Smooth muscle cell (in vitro differentiated cells): Measurements from ENCODE around the gene SLC49A3. TPM values are rescaled to one million over a fixed set of nuclear protein-coding genes. Genes with fewer than 3 reads are reported as not detected.

Experiments used
- DNase-seq: peaks from one replicate; lab custom pipeline; 2025; ENCODE audit not compliant: unreplicated experiment; lab: John Stamatoyannopoulos, UW
- H2AFZ ChIP-seq: fragments of 200-600 bp; sonication (generic); 2 replicates; pipeline ENCODE4 v1.6.0; 2016; ENCODE audit warnings: antibody characterized with exemption, low read depth, mild to moderate bottlenecking
- H3F3A ChIP-seq: fragments of 200-600 bp; sonication (generic); 2 replicates; pipeline ENCODE4 v1.6.0; 2017; ENCODE audit warnings: antibody characterized with exemption, low read depth
- H3K27ac ChIP-seq: fragments of 200-600 bp; sonication (generic); 2 replicates; pipeline ENCODE4 v1.5.1; 2016; ENCODE audit warnings: low read depth, mild to moderate bottlenecking
- H3K27me3 ChIP-seq: fragments of 200-600 bp; sonication (generic); 2 replicates; pipeline ENCODE4 v1.6.1; 2016; ENCODE audit warnings: low read depth, mild to moderate bottlenecking
- H3K36me3 ChIP-seq: fragments of 200-600 bp; sonication (generic); 2 replicates; pipeline ENCODE4 v1.5.1; 2016; ENCODE audit warnings: low read depth
- H3K4me1 ChIP-seq: fragments of 200-600 bp; sonication (generic); 2 replicates; pipeline ENCODE4 v1.5.1; 2016; ENCODE audit warnings: low read depth
- H3K4me2 ChIP-seq: fragments of 200-600 bp; sonication (generic); 2 replicates; pipeline ENCODE4 v1.6.0; 2016; ENCODE audit warnings: mild to moderate bottlenecking
- H3K4me3 ChIP-seq: fragments of 200-600 bp; sonication (generic); 2 replicates; pipeline ENCODE4 v1.5.1; 2016; ENCODE audit warnings: mild to moderate bottlenecking
- H3K79me2 ChIP-seq: fragments of 200-600 bp; sonication (generic); 2 replicates; pipeline ENCODE4 v1.6.0; 2016; ENCODE audit warnings: low read depth, mild to moderate bottlenecking
- H3K9ac ChIP-seq: fragments of 200-600 bp; sonication (generic); 2 replicates; pipeline ENCODE4 v1.6.0; 2016; ENCODE audit warnings: low read depth
- H3K9me3 ChIP-seq: fragments of 200-600 bp; sonication (generic); replicated peaks from 2 replicates; pipeline ENCODE4 v1.5.1; 2016; ENCODE audit warnings: low read depth
- H4K20me1 ChIP-seq: fragments of 200-600 bp; sonication (generic); 2 replicates; pipeline ENCODE4 v1.6.0; 2016; ENCODE audit warnings: low read depth
- WGBS: methylation state at CpG from one replicate; pipeline ENCODE4 v1.1.7; 2016; ENCODE audit warnings: low lambda C conversion rate; 5-methylcytosine and 5-hydroxymethylcytosine counted together
- polyA plus RNA-seq: library from polyadenylated mRNA; unstranded; fragments of >200 nt; fragmentation: Nextera tagmentation; extraction: Ambion mirVana; gene quantifications from 2 replicates; pipeline ENCODE4 v1.2.1, GENCODE V29; 2016
- total RNA-seq: library from RNA; depleted of rRNA; stranded (reverse); fragments of >200 nt; gene quantifications from 2 replicates; pipeline ENCODE4 v1.2.3, GENCODE V29; 2014
- TF ChIP-seq, protein P1 (sequence below): fragments of 200-600 bp; sonication (generic); IDR thresholded peaks from 2 replicates; pipeline ENCODE4 v1.5.1; 2017; ENCODE audit warnings: borderline replicate concordance, mild to moderate bottlenecking, antibody characterized with exemption; ENCODE audit not compliant: insufficient read depth, poor library complexity, severe bottlenecking

SLC49A3 gene
- total and polyA plus RNA-seq, 2 experiments from 2014 or later, result 26.4 to 40.2 TPM

DNA sequence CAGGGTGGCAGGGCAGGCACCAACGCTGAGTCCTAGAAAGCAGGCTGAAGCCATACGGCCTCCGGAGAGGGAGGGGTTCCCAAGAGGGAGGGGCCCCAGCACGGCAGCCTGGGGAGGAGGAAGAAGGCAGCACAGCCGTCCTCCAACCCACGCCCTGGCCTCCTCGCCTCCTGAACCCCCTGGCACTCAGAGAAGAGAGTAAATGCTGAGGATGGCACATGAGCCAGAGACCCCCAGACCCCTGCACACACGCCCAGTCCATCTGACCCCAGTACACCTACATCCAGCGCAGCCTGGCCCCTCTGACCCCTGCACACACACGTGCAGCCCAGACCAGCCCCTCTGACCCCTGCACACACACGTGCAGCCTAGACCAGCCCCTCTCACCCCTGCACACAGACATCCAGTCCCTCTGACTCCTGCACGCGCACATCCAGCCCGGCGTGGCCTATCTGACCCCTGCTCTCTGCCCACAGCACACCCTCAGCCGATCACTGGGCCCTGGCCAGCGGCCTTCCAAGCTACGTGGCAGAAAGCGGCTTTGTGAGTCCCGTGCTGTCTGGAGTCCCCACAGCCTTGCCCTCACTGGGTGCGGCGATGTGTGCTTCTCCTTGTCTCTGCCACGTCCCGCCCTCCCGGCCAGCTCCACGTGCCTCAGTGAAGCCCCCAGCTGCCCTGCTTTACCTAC, 33.3 kb downstream of the SLC49A3 start:
- H2AFZ ChIP-seq, result no peak overlapping the region
- no peaks in the 10 kb centered on the region for H3K4me1 ChIP-seq
- no peaks in the 10 kb centered on the region for H3K79me2 ChIP-seq
- H3K4me2 ChIP-seq, result no peak overlapping the region
- no peaks in the 10 kb centered on the region for H3K27me3 ChIP-seq
- no peak for DNase-seq
- H3K9ac ChIP-seq, result no peak overlapping the region
- TF ChIP-seq, protein P1, sequence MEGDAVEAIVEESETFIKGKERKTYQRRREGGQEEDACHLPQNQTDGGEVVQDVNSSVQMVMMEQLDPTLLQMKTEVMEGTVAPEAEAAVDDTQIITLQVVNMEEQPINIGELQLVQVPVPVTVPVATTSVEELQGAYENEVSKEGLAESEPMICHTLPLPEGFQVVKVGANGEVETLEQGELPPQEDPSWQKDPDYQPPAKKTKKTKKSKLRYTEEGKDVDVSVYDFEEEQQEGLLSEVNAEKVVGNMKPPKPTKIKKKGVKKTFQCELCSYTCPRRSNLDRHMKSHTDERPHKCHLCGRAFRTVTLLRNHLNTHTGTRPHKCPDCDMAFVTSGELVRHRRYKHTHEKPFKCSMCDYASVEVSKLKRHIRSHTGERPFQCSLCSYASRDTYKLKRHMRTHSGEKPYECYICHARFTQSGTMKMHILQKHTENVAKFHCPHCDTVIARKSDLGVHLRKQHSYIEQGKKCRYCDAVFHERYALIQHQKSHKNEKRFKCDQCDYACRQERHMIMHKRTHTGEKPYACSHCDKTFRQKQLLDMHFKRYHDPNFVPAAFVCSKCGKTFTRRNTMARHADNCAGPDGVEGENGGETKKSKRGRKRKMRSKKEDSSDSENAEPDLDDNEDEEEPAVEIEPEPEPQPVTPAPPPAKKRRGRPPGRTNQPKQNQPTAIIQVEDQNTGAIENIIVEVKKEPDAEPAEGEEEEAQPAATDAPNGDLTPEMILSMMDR, result no peak
- no peaks in the 10 kb centered on the region for H4K20me1 ChIP-seq
- 88% methylated on average over 25 of the region's 26 CpGs for WGBS
- no peaks in the 10 kb centered on the region for H3K36me3 ChIP-seq
- H3F3A ChIP-seq, result no peaks in the 10 kb centered on the region
- H3K4me3 ChIP-seq, result no peak overlapping the region
- no peaks in the 10 kb centered on the region for H3K9me3 ChIP-seq
- no peak overlapping the region for H3K27ac ChIP-seq

DNA sequence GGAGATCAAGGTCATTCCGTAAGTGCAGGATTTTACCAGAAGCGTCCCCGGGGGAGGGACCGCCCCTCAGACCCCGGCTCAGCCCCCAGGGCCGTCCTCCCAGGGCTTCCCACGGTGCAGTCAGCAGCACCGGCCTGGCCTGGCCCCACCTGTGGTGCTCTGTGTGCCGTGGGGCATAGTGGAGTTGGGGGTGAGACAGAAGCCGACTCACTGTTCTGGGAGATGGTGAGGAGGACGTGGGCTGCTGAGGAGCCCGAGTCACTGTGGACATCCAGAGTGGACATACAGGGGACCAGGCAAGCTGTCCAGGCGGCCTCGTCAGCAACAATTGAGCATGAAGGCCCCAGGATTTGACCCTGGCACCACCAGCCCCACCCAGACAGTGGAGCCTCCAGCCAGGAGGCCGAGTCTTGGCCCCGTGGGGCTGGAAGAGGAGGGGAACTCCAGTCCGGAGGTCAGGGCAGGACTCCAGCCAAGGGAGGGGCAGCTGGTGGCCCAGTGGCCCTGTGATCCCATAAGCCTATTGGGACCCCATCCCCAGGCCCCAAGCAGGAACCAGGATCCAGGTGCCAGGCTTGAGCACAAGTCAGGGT, 34.0 kb downstream of the SLC49A3 start:
- no peak overlapping the region for H3K27ac ChIP-seq
- no peak overlapping the region for H3K4me3 ChIP-seq
- no peaks in the 10 kb centered on the region for H3K27me3 ChIP-seq
- no peaks in the 10 kb centered on the region for H3K79me2 ChIP-seq
- 80% methylated on average over 17 of the region's 17 CpGs for WGBS
- TF ChIP-seq, protein P1, result no peak
- H3K4me2 ChIP-seq, result no peak overlapping the region
- H3F3A ChIP-seq, result no peaks in the 10 kb centered on the region
- no peak overlapping the region for H2AFZ ChIP-seq
- H4K20me1 ChIP-seq, result no peaks in the 10 kb centered on the region
- no peak for DNase-seq
- H3K36me3 ChIP-seq, result no peaks in the 10 kb centered on the region
- H3K4me1 ChIP-seq, result no peaks in the 10 kb centered on the region
- no peaks in the 10 kb centered on the region for H3K9me3 ChIP-seq
- H3K9ac ChIP-seq, result no peak overlapping the region

DNA sequence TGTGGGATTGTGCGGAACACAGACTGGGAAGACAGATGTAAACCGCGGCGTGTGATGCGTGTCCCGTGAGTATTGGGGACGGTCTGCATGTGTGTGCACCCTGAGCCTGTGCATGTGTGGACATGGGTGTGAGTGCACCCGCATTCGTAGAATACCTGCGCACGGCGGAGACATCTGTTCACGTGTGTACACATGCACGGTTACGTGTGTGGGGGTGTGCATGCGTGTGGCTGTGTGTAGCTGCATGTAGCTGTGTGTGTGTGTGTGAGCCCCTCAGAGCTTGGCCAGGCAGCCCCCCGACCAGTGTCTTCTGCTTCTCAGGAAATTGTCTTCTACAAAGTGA, 34.5 kb downstream of the SLC49A3 start:
- Histone ChIP-seq H2AFZ (no peak overlapping the region), H3K36me3 (no peaks in the 10 kb centered on the region), H3K4me3 (no peak overlapping the region), H3K4me1 (no peaks in the 10 kb centered on the region), H3K4me2 (no peak overlapping the region), H3F3A (no peaks in the 10 kb centered on the region), H3K27ac (no peak overlapping the region), H3K27me3 (no peaks in the 10 kb centered on the region), H3K9ac (no peak overlapping the region), H4K20me1 (no peaks in the 10 kb centered on the region), H3K79me2 (no peaks in the 10 kb centered on the region), H3K9me3 (no peaks in the 10 kb centered on the region)
- 95% methylated on average over 17 of the region's 17 CpGs for WGBS
- no peak for DNase-seq
- TF ChIP-seq, protein P1, result no peak
